HCT116 (cell line): ENCODE data around the gene ANKRD6. TPM values are rescaled to one million over a fixed set of nuclear protein-coding genes. Genes with fewer than 3 reads are reported as not detected.

Experiments
- ATAC-seq: fragments of 200-7000 bp; cut with Tn5 transposase; 2 replicates; pipeline ENCODE4 v1.9.1; 2020; ENCODE audit warnings: mild to moderate bottlenecking, moderate library complexity
- BruUV-seq: library from RNA; stranded (reverse); fragments of 400-500 nt; replicated peaks from 2 replicates; lab custom pipeline; 2021; lab: Mats Ljungman, UMichigan
- CTCF ChIA-PET: fragments of 300-600 bp; sonication (Branson Sonifier 250); formaldehyde crosslinking; loops from one replicate; lab custom pipeline; 2021; ENCODE audit warnings: antibody characterized with exemption; lab: Charles Lee
- POLR2A ChIA-PET: fragments of 300-600, 350-600 bp; sonication (Branson Sonifier 250); formaldehyde crosslinking; loops from one replicate; lab custom pipeline; 2021; ENCODE audit warnings: antibody characterized with exemption; lab: Charles Lee
- RAD21 ChIA-PET, 2 experiments: fragments of 300-600 bp; sonication (Branson Sonifier 250); formaldehyde crosslinking; loops; one replicate each; lab custom pipeline; 2023; ENCODE audit warnings: low total read pairs in 2 of 2; ENCODE audit not compliant: uncharacterized antibody in 2 of 2, unreplicated experiment in 2 of 2, low non-redundant PET in 1 of 2; lab: Charles Lee
- DNase-seq: peaks from one replicate; pipeline ENCODE4 v3.0.0-alpha.2; 2010; ENCODE audit warnings: low read depth, low spot score
- H2AFZ ChIP-seq: fragments of 200-600 bp; shearing (Covaris generic), sonication (generic); 2 replicates; pipeline ENCODE4 v1.6.1; 2017; ENCODE audit warnings: low read depth, mixed run types, mixed read lengths, antibody characterized with exemption, low read length; ENCODE audit not compliant: poor library complexity, severe bottlenecking
- H3K27ac ChIP-seq: 2 replicates; pipeline ENCODE4 v1.5.1; 2012; ENCODE audit warnings: low read depth, low read length
- H3K27me3 ChIP-seq: fragments of 200-600 bp; sonication (generic); 2 replicates; pipeline ENCODE4 v1.6.1; 2016; ENCODE audit warnings: mixed run types, low read length, mixed read lengths; ENCODE audit not compliant: insufficient read depth
- H3K36me3 ChIP-seq, 2 experiments: fragments of 200-500 bp in 1 of 2; fragments of 200-600 bp in 1 of 2; sonication (Bioruptor generic) in 1 of 2; sonication (generic) in 1 of 2; 2 replicates each; pipeline versions ENCODE4 v1.5.1 to v1.6.1; 2014 to 2016; ENCODE audit warnings: low read length in 2 of 2, inconsistent platforms in 1 of 2, mixed read lengths in 1 of 2, mixed run types in 1 of 2; ENCODE audit not compliant: insufficient read depth in 2 of 2, control insufficient read depth in 1 of 2
- H3K4me1 ChIP-seq, 2 experiments: fragments of 200-600 bp in 1 of 2; sonication (generic) in 1 of 2; 2 replicates each; pipeline versions ENCODE4 v1.5.1 to v1.6.1; 2012 to 2017; ENCODE audit warnings: low read length in 2 of 2, inconsistent platforms in 1 of 2, mild to moderate bottlenecking in 1 of 2, mixed read lengths in 1 of 2, mixed run types in 1 of 2, moderate library complexity in 1 of 2; ENCODE audit not compliant: insufficient read depth in 2 of 2, control insufficient read depth in 1 of 2
- H3K4me2 ChIP-seq: fragments of 200-600 bp; sonication (generic); 2 replicates; pipeline ENCODE4 v1.6.1; 2017; ENCODE audit warnings: mixed run types, low read length, mixed read lengths
- H3K4me3 ChIP-seq, 2 experiments: fragments of 200-600 bp in 1 of 2; sonication (generic) in 1 of 2; replicated peaks in 1 of 2; 2 replicates each; pipeline ENCODE4 v1.5.1; 2011 to 2016; ENCODE audit warnings: low read length in 2 of 2, control low read depth in 1 of 2, low read depth in 1 of 2, mild to moderate bottlenecking in 1 of 2, mixed read lengths in 1 of 2, mixed run types in 1 of 2
- H3K79me2 ChIP-seq: fragments of 200-600 bp; sonication (generic); 2 replicates; pipeline ENCODE4 v1.6.1; 2017; ENCODE audit warnings: mild to moderate bottlenecking, mixed run types, low read length, moderate library complexity, mixed read lengths; ENCODE audit not compliant: insufficient read depth
- H3K9ac ChIP-seq: fragments of 200-600 bp; sonication (generic); 2 replicates; pipeline ENCODE4 v1.6.1; 2016; ENCODE audit warnings: low read length, mixed read lengths
- H3K9me2 ChIP-seq: fragments of 200-600 bp; sonication (generic), shearing (Covaris generic); 2 replicates; pipeline ENCODE4 v1.6.1; 2017; ENCODE audit warnings: mixed run types, mild to moderate bottlenecking, moderate library complexity; ENCODE audit not compliant: insufficient read depth
- H3K9me3 ChIP-seq, 2 experiments: fragments of 200-500 bp in 1 of 2; fragments of 200-600 bp in 1 of 2; sonication (Bioruptor generic) in 1 of 2; sonication (generic) in 1 of 2; 2 replicates each; pipeline ENCODE4 v1.6.1; 2014 to 2017; ENCODE audit warnings: low read length in 2 of 2, mixed read lengths in 2 of 2, inconsistent platforms in 1 of 2, low read depth in 1 of 2, mild to moderate bottlenecking in 1 of 2, mixed run types in 1 of 2, moderate library complexity in 1 of 2; ENCODE audit not compliant: control insufficient read depth in 1 of 2, insufficient read depth in 1 of 2
- H4K20me1 ChIP-seq: fragments of 200-600 bp; sonication (generic), shearing (Covaris generic); 2 replicates; pipeline ENCODE4 v1.6.1; 2017; ENCODE audit warnings: mixed run types, mild to moderate bottlenecking, moderate library complexity; ENCODE audit not compliant: insufficient read depth
- EGR1 ChIP-seq: IDR thresholded peaks from 2 replicates; pipeline ENCODE4 v1.6.1; 2012; ENCODE audit warnings: low read depth
- ELF1 ChIP-seq: IDR thresholded peaks from 2 replicates; pipeline ENCODE4 v1.6.1; 2012; ENCODE audit warnings: low read depth, borderline replicate concordance
- EZH2 ChIP-seq: fragments of 200-600 bp; sonication (generic); IDR thresholded peaks from 2 replicates; pipeline ENCODE4 v1.6.1; 2017; ENCODE audit warnings: antibody characterized with exemption, mixed run types
- POLR2AphosphoS5 ChIP-seq: IDR thresholded peaks from 2 replicates; pipeline ENCODE4 v1.6.1; 2011; ENCODE audit warnings: mild to moderate bottlenecking, low read depth, low read length, moderate library complexity
- intact Hi-C: fragments of 100-400 bp; cut with micrococcal nuclease; formaldehyde crosslinking; loops from 2 replicates; pipeline ENCODE4 v1.10.0; 2022
- total RNA-seq: library from RNA; stranded (reverse); gene quantifications from one replicate; pipeline ENCODE4 v1.2.1, GENCODE V29; 2021; ENCODE audit not compliant: unreplicated experiment
- TF ChIP-seq, protein P1 (sequence below): IDR thresholded peaks from 2 replicates; pipeline ENCODE4 v1.6.1; 2012; ENCODE audit warnings: low read depth

The ANKRD6 gene
- total RNA-seq, 1 experiment from 2014 or later, result 9.9 TPM

DNA sequence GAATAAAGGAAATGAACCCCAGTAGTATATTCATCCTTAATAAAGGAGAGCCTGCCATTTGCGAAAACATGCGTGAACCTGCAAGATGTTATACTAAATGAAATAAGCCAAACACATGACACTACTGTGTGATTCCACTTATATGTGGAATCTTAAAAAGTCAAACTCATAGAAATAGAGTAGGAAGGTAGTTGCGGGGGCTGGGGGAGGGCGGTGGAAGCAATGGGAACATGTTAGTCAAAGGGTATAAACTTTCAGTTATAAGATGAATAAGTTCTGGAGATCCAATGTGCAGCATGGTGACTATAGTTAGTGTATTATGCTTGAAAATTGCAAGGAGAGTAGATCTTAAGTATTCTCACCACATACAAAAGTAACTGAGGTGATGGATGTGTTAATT lies 72.9 kb downstream of the ANKRD6 start:
- POLR2A ChIA-PET, result no interaction called here
- H4K20me1 ChIP-seq, result no peaks in the 10 kb centered on the region
- no peaks in the 10 kb centered on the region for H3K9me3 ChIP-seq
- no peaks in the 10 kb centered on the region for H3K27me3 ChIP-seq
- RAD21 ChIA-PET, result no interaction called here
- no peaks in the 10 kb centered on the region for H3K79me2 ChIP-seq
- H2AFZ ChIP-seq, result no peak overlapping the region
- H3K9ac ChIP-seq, result no peak overlapping the region
- H3K27ac ChIP-seq, result no peak overlapping the region
- no TSS peak for BruUV-seq
- CTCF ChIA-PET, result no interaction called here
- intact Hi-C loops, result no loop called here
- TF ChIP-seq EZH2, result no peak
- no peak for TF ChIP-seq ELF1
- TF ChIP-seq, protein P1, sequence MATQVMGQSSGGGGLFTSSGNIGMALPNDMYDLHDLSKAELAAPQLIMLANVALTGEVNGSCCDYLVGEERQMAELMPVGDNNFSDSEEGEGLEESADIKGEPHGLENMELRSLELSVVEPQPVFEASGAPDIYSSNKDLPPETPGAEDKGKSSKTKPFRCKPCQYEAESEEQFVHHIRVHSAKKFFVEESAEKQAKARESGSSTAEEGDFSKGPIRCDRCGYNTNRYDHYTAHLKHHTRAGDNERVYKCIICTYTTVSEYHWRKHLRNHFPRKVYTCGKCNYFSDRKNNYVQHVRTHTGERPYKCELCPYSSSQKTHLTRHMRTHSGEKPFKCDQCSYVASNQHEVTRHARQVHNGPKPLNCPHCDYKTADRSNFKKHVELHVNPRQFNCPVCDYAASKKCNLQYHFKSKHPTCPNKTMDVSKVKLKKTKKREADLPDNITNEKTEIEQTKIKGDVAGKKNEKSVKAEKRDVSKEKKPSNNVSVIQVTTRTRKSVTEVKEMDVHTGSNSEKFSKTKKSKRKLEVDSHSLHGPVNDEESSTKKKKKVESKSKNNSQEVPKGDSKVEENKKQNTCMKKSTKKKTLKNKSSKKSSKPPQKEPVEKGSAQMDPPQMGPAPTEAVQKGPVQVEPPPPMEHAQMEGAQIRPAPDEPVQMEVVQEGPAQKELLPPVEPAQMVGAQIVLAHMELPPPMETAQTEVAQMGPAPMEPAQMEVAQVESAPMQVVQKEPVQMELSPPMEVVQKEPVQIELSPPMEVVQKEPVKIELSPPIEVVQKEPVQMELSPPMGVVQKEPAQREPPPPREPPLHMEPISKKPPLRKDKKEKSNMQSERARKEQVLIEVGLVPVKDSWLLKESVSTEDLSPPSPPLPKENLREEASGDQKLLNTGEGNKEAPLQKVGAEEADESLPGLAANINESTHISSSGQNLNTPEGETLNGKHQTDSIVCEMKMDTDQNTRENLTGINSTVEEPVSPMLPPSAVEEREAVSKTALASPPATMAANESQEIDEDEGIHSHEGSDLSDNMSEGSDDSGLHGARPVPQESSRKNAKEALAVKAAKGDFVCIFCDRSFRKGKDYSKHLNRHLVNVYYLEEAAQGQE, result no peak
- no peak for TF ChIP-seq POLR2AphosphoS5
- no peak for TF ChIP-seq EGR1
- no peaks in the 10 kb centered on the region for H3K36me3 ChIP-seq
- ATAC-seq (no peak), DNase-seq (no peak)
- H3K9me2 ChIP-seq, result no peaks in the 10 kb centered on the region
- H3K4me2 ChIP-seq, result no peak overlapping the region
- peaks cover 7 to 12% of the 10 kb centered on the region in 2 experiments; a peak in 3 of 4 replicates for H3K4me1 ChIP-seq
- H3K4me3 ChIP-seq, result no peak overlapping the region
